HEK293T (cell line): Measurements from ENCODE around the gene IL6R.

ENCODE experiments used
- BHLHE40 ChIP-seq: fragments of 450-650 bp; IDR thresholded peaks from 2 replicates; pipeline ENCODE4 v1.6.1; 2016; ENCODE audit warnings: mild to moderate bottlenecking, moderate library complexity, borderline replicate concordance
- ELF4 ChIP-seq: fragments of 450-650 bp; IDR thresholded peaks from 2 replicates; pipeline ENCODE4 v1.6.1; 2017; ENCODE audit warnings: antibody characterized with exemption
- FOXA1 ChIP-seq: fragments of 450-650 bp; IDR thresholded peaks from 2 replicates; pipeline ENCODE4 v1.6.1; 2016; ENCODE audit warnings: mild to moderate bottlenecking
- SP1 ChIP-seq: fragments of 450-650 bp; IDR thresholded peaks from 2 replicates; pipeline ENCODE4 v1.6.1; 2017
- SUZ12 ChIP-seq: fragments of 450-650 bp; IDR thresholded peaks from 2 replicates; pipeline ENCODE4 v1.6.1; 2016; ENCODE audit warnings: mild to moderate bottlenecking
- ZNF384 ChIP-seq: fragments of 450-650 bp; IDR thresholded peaks from 2 replicates; pipeline ENCODE4 v1.6.1; 2016

DNA sequence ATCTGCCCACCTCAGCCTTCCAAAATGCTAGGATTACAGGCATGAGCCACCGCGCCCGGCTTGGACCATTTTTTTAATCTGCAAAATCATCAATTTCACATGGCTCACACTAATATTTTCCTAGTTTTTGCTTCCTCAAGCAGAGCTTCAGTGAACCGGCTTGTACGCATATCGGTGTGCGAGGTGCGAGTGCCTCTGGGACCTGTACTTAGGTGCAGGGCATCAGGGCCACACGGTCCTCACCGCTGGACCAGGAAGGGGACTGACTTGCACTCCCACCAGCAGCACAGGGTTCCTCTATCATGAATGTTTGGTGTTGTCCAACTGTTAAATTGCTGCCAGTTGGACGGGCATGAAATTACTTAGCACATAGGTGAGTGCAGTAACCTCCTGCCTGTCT is 112.5 kb downstream of the IL6R start:
- no peak for TF ChIP-seq ZNF384
- no peak for TF ChIP-seq ELF4
- TF ChIP-seq BHLHE40 = no peak
- no peak for TF ChIP-seq SP1
- TF ChIP-seq FOXA1 = no peak
- TF ChIP-seq SUZ12 = no peak
